OCI-M2 (cell line): ENCODE results near the gene JAK1.

Experiments
- DNase-seq: peaks from one replicate; lab custom pipeline; 2025; ENCODE audit not compliant: unreplicated experiment; lab: John Stamatoyannopoulos, UW

Gene JAK1

DNA sequence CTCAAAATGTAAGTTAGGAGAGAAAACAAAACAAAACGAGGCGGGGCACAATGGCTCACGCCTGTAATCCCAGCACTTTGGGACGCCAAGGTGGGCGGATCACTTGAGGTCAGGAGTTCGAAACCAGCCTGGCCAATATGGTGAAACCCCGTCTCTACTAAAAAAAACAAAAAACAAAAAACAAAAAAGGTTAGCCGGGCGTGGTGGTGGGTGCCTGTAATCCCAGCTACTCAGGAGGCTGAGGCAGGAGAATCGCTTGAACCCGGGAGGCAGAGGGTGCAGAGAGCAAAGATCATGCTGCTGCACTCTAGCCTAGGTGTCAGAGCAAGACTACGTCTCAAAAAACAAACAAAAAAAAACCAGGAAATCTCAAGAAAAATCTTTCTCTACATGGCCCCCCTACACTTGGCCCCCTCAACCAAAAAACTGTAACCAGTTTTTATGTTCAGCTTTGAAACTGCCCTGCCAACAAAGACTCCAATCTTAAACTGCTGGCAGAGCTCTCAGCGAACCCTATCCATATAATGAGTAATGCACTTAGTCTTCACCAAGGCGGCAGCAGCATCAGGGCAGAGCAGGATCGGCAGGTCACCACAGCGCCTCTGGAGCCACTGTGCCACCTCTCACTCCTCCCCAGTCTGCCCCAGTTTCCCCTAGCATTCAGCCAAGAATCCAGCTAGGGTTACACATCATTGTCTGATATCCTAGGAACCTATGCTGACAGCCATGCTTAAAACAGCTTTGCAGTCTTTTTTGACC, 71.7 kb downstream of the JAK1 start:
- DNase-seq, result no peak

GRCh38 chr1:64893921-64894320, 72.4 kb downstream of the JAK1 start:
- DNase-seq, result no peak

- no peak for DNase-seq
These were observed 73.5 kb downstream of the JAK1 start for GRCh38 chr1:64892576-64893573.

- DNase-seq, result no peak
These were observed 74.9 kb downstream of the JAK1 start for GRCh38 chr1:64891448-64891825.

DNA sequence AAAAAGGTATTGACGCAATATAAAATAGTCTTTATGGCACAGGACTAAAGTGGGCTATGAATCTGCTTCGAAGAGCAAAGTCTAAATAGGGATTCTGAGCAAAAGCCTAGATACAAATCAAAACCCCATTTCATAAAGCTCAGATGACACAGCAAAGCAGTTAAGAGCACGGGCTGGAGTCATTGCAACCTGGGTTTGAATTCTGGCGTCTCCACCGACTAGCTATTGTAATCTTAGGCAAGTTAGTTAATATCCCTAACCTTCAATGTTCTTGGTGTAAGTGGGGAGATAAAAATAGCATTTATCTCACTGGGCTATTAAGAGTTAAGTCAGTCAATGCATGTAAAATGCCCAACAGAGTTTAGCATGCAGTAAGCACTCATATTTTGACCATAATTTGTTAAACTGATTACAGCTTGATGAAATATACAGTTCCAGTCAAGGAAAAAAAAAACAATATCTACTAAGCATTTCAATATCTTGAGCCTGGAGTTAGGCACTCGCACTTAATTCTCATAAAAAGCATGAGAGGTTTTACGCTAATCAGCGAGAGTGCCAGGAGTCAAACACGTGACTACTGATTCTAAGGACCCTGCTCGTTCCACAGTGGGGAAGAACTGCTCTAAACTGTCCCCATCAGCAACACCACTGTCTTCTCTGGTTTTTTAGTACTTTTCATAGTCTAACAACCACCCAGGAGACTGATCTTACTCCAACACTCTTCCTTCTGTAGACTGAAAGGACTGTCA, 75.5 kb downstream of the JAK1 start:
- DNase-seq, result no peak

- DNase-seq, result no peak
These were observed 78.6 kb downstream of the JAK1 start for GRCh38 chr1:64887689-64888217.

- DNase-seq, result no peak
These were observed 79.5 kb downstream of the JAK1 start for GRCh38 chr1:64886877-64887276.

GRCh38 chr1:64885648-64886047, 80.7 kb downstream of the JAK1 start:
- DNase-seq, result no peak

- DNase-seq, result no peak
These were observed 81.9 kb downstream of the JAK1 start for GRCh38 chr1:64884261-64885040.

GRCh38 chr1:64882574-64883255, 83.6 kb downstream of the JAK1 start:
- no peak for DNase-seq

DNA sequence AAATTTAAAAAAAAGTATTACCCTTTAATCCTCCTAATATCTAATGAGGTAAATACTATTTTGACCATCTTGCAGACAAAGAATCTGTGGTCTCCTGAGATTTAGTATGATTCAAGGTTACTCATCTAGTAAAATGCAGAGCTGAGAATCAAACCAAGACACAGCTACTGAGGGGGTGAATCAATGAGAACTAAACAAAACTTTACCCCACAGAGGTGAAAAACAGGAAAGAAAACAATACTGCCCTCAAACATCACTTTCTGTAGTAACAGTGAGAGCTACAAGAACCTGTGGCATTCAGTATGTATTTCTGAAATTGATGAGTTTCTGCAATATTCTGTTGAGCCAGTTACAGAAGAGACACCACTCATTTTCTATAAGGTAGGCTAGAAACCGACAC, 85.1 kb downstream of the JAK1 start:
- DNase-seq, result no peak

DNA sequence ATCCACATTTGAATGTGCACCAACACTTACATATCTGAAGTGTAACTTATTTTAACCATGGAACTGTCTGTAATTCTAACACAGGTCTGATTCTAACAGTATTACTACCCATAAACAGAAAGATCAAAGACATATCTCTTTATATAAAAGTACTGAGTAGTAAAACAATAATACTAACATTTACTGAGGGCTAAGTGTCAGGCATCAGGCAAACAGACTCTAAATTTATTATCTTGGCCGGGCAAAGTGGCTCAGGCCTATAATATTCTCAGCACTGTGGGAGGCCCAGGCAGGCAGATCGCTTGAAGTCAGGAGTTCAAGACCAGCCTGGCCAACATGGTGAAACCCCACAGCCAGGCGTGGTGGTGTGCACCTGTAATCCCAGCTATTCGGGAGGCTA, 85.9 kb downstream of the JAK1 start:
- no peak for DNase-seq

GRCh38 chr1:64878931-64879611, 87.3 kb downstream of the JAK1 start:
- DNase-seq, result no peak

DNA sequence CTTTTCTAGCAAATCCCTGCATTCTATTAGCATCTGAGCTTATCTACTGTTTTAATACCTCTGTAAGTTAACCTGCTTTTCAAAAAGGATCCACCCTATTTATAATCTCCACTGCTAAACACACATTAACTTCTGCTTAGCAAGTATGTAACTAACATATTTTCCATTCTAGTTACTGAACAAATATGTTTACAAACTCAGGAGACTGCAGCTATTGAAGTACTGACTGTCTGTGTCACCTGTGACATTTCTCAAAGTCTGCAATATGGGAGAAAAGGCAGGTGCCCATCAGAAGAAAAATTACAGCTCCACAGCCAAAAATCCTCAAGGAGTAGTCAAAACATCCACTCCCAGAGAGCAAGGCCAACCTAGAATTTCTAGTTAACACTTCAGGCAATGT, 88.3 kb downstream of the JAK1 start:
- DNase-seq, result no peak

DNA sequence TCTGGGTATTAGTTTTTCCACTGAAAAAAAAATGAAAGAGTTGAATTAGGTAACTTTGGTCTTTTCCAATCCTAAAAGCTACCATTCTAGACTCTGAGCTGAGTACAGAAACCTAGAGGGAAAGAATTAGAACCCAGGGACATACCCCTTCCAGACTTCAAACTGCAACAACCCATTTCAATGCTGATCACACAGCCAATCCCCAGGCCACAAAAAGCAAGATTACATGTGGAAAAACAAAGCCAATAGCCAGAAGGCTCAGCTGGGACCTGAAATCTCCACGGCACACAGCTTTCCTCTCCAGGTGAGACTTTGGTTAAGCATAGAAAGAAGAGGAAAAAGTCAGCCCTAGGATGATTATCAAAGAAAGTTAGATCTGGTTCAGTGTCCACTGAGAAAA, 88.8 kb downstream of the JAK1 start:
- DNase-seq, result no peak

GRCh38 chr1:64877151-64877550, 89.2 kb downstream of the JAK1 start:
- no peak for DNase-seq

- no peak for DNase-seq
These were observed 90.7 kb downstream of the JAK1 start for GRCh38 chr1:64875606-64876005.

DNA sequence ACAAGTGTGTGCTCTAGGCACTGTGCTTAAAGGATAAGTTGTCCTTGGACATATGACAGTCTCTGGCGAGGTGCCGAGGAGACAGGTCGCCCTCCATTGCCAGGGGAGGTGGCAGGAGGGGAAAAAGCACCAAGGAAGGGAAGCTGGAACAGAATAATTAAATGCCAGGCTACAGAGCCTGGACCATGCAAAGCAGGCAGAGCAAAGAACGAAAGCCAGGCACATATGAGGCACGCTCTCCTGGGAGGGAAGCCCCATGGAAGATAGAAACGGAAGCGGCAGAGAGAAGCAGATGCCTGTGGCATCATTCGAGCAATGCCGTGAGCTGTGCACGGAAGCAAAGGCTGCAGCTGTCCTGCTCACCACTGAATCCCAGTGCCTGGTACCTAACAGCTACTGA, 91.2 kb downstream of the JAK1 start:
- DNase-seq, result no peak

GRCh38 chr1:64874666-64875065, 91.7 kb downstream of the JAK1 start:
- DNase-seq, result no peak
